Fibroblast of pulmonary artery (primary cell): ENCODE data around the gene GPR52.
"Not testable (repeated sequence)": the region's sequence is repeated elsewhere in the genome, so short reads cannot be mapped to it uniquely, and the experiment has no call there.

ENCODE experiments used
- DNase-seq: peaks from one replicate; pipeline ENCODE4 v3.0.0-alpha.2; 2010; ENCODE audit warnings: low read depth
- H3K4me3 ChIP-seq: replicated peaks from 2 replicates; pipeline ENCODE4 v1.5.1; 2011; ENCODE audit warnings: low read depth, mild to moderate bottlenecking, control low read depth, low read length, moderate library complexity
- TF ChIP-seq, protein P1 (sequence below): IDR thresholded peaks from 2 replicates; pipeline ENCODE4 v1.5.1; 2011; ENCODE audit warnings: mild to moderate bottlenecking, control low read depth, low read length, inconsistent platforms; ENCODE audit errors: missing control alignments

Gene GPR52

DNA sequence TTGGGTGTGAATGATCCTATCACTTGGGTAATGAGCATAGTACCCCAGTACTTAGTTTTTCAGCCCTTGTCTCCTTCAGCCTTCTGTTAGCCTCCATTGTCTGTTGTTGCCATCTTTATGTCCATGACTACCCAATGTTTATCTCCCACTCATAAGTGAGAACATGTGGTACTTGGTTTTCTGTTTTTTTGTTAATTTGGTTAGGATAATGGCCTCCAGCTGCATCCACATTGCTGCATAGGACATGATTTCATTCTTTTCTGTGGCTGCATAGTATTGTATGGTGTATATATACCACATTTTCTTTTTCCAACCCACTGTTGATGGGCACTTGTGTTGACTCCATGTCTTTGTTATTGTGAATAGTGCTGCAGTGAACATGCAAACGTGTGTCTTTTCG is 39.6 kb upstream of the GPR52 start:
- no peak overlapping the region for H3K4me3 ChIP-seq
- TF ChIP-seq, protein P1, sequence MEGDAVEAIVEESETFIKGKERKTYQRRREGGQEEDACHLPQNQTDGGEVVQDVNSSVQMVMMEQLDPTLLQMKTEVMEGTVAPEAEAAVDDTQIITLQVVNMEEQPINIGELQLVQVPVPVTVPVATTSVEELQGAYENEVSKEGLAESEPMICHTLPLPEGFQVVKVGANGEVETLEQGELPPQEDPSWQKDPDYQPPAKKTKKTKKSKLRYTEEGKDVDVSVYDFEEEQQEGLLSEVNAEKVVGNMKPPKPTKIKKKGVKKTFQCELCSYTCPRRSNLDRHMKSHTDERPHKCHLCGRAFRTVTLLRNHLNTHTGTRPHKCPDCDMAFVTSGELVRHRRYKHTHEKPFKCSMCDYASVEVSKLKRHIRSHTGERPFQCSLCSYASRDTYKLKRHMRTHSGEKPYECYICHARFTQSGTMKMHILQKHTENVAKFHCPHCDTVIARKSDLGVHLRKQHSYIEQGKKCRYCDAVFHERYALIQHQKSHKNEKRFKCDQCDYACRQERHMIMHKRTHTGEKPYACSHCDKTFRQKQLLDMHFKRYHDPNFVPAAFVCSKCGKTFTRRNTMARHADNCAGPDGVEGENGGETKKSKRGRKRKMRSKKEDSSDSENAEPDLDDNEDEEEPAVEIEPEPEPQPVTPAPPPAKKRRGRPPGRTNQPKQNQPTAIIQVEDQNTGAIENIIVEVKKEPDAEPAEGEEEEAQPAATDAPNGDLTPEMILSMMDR, result no peak

DNA sequence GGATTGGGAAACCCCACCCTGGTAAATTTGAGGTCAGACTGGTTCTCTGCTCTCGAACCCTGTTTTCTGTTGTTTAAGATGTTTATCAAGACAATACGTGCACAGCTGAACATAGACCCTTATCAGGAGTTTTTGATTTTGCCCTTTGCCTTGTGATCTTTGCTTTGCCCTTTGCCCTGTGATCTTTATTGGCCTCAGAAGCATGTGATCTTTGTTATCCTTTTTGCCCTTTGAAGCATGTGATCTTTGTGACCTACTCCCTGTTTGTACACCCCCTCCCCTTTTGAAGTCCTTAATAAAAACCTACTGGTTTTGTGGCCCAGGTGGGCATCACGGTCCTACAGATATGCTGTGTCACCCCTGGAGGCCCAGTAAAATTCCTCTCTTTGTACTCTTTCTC is 38.0 kb upstream of the GPR52 start:
- DNase-seq, result not testable (repeated sequence)

More for the DNA sequence above, 39.6 kb upstream of the GPR52 start:
- no peak for DNase-seq

DNA sequence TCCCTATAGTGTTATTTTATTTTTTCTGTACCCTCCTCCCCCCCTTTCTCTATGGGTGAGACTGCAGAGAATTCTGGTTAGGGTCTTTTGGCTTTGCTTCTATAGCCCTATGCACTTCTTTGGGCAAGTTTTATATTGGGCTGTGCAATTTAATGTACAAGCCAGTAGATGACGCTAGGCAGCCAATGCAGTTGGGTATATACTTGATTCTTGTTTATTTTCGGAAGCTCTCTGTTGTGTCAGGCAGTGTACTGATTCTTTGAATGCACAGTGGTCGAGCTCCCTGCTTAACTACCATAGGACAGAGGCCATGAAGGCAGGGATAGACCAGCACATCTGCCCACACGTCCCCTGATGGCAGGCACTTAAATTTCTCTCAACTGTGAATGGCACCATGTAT is 34.1 kb upstream of the GPR52 start:
- H3K4me3 ChIP-seq, result no peak overlapping the region
- DNase-seq, result peak; percentile 27
- TF ChIP-seq, protein P1, result peak; percentile 30

More for the DNA sequence above, 38.0 kb upstream of the GPR52 start:
- H3K4me3 ChIP-seq, result not testable (repeated sequence)

DNA sequence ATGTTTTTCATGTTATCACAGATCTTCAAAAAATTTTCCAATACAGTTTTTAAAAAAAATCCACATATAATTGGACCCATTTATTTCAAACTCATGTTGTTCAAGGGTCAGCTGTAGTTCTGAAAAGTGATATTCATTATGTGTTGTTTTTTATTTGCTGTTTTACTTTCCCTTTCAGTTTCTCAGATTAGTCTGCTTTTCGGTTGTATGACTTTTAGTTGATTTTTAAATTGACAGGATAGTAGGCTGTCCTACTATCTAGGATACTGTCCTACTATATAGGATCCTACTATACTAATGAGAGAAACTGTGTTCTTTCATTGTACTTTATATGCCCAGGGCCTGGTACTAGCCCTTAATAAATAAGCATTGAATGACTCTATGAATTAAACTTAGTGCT is 33.6 kb upstream of the GPR52 start:
- DNase-seq, result no peak
- H3K4me3 ChIP-seq, result no peak overlapping the region
- TF ChIP-seq, protein P1, result no peak

DNA sequence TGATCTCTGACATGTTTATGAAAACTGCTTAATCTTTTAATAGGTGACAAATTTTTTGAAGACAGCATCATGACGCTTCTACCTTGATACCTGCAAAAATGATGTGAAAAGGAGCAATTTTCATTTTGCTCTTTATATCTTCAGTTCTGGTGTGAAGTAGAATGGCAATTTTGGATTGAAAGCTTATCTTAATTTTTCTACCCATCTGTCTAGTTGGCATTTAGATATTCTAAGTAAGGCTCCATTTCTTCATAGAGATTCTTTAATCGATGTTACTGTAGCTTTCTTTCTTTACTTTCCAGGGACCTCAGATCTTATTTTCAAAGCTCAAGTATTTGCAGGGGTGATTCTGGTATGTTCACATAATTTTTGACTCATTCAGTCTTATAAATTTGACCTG is 32.3 kb upstream of the GPR52 start:
- H3K4me3 ChIP-seq, result no peak overlapping the region
- DNase-seq, result no peak
- TF ChIP-seq, protein P1, result no peak

DNA sequence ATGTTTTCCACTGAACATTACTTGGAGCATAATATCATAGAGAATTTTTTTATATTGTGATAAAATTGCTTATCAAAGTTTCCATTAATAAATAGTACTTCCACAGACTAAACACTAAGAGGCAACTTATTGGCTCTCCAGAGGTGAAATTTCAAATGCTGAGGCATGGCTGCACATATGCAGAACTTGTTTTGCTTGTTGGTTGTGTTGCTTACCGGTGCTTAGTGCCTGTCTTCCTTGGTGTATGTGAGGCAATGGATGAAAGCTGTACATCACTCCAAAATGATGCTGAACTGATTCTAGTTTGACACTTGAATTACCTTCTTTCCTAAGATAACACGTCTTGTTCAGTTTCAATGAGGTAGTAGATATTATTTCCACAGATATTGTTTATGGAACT is 29.8 kb upstream of the GPR52 start:
- no peak overlapping the region for H3K4me3 ChIP-seq
- DNase-seq, result no peak
- TF ChIP-seq, protein P1, result no peak

DNA sequence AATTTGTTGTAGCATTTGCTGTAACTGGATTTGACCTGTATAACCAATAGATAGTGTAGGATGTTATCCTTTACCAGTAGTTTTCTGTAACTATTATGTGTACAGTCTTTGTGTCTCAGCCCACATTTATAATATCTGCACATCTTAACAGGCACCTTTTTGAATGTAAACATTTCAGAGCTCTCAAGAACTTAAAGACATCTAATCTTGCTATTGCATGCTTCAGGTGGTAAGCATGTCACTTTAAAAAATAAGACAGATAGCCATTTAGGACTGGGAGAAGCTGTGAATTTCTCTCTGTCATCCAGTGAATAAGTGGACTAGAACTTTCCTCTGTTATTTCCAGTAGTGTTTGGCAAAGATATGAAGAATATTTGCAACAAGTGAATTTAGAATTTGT is 22.6 kb upstream of the GPR52 start:
- no peak overlapping the region for H3K4me3 ChIP-seq
- no peak for DNase-seq
- TF ChIP-seq, protein P1, result no peak
